DMS114 treated with DMSO at 0.1 percent for 48 hours (cell line): Measurements from ENCODE around the gene ACAP1.

Experiments
- DNase-seq: peaks from one replicate; lab custom pipeline; 2025; ENCODE audit not compliant: unreplicated experiment; lab: John Stamatoyannopoulos, UW

ACAP1 gene

GRCh38 chr17:7384489-7385081, 48.3 kb downstream of the ACAP1 start:
- no peak for DNase-seq

- no peak for DNase-seq
These were observed 52.5 kb downstream of the ACAP1 start for GRCh38 chr17:7388856-7389255.

GRCh38 chr17:7389924-7390910, 53.9 kb downstream of the ACAP1 start:
- DNase-seq = no peak

- no peak for DNase-seq
These were observed 55.0 kb downstream of the ACAP1 start for GRCh38 chr17:7391307-7391706.

- no peak for DNase-seq
These were observed 56.6 kb downstream of the ACAP1 start for GRCh38 chr17:7392696-7393612.

GRCh38 chr17:7393613-7394451, 57.5 kb downstream of the ACAP1 start:
- DNase-seq = no peak

GRCh38 chr17:7394452-7395191, 58.3 kb downstream of the ACAP1 start, which contains the start of gene PLSCR3:
Gene PLSCR3, minus strand, starts transcription at chr17:7394525. Its CDS starts 415 bp downstream, at chr17:7394110.
- DNase-seq = peak; percentile 69

- no peak for DNase-seq
These were observed 59.8 kb downstream of the ACAP1 start for GRCh38 chr17:7396147-7396546.

GRCh38 chr17:7398612-7399011, 62.3 kb downstream of the ACAP1 start:
- DNase-seq = no peak
